GM19035 (cell line): Measurements from ENCODE around the gene RAPGEF1.
"Not testable (repeated sequence)": the region's sequence is repeated elsewhere in the genome, so short reads cannot be mapped to it uniquely, and the experiment has no call there.

Source experiments
- ATAC-seq: cut with Tn5 transposase; IDR thresholded peaks from one replicate; pipeline ENCODE4 v1.9.1; 2021; ENCODE audit not compliant: unreplicated experiment

Gene RAPGEF1

DNA sequence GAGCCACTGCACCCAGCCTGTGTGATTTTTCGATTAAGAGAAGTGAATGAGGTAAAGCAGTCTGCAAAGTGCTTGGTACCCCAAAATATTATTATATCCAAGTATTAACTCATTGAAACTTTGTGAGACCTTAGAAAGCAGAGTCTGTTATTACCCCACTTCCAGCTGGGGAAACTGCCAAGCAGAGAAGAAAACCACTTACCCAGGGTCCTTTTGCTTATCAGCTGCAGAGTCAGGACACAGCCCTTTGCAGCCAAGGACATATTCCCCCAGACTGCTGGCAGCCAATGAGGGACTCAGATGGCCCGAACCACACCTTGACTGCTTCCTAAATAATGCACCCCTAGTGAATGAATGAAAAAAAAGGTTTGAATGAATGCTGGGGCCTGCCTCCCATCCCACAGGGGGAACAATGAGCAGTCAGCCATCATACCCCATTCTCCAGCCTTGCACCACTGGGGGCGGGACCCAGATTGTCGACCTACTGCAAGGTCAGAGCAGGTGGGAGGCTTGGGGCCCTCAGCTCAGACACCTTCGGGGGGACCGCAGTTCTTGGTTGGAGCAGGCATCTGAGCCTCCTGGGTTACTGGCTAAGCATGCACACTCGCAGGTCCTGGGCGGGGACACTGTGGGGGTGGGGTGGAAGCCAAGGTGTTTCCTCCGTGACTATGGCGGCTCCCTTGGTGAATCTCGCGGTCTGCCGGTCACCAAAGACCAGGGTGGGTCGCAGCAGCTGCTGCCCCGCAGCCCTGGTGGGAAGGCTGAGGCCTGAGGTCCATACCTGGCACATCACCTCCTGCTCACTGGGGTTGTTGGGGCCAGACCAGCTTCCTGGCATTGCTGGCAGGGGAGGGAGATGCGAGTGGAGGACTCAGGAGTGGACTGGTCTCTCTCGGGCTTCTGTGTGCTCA lies 164.9 kb downstream of the RAPGEF1 start:
- ATAC-seq = no peak

- no peak for ATAC-seq
Measured at GRCh38 chr9:131567910-131568309, 172.0 kb downstream of the RAPGEF1 start.

GRCh38 chr9:131566158-131566557 lies 173.7 kb downstream of the RAPGEF1 start:
- no peak for ATAC-seq

- no peak for ATAC-seq
Measured at GRCh38 chr9:131565369-131565768, 174.5 kb downstream of the RAPGEF1 start.

GRCh38 chr9:131562032-131562959 lies 177.6 kb downstream of the RAPGEF1 start:
- ATAC-seq = no peak

GRCh38 chr9:131559421-131560000 lies 180.4 kb downstream of the RAPGEF1 start:
- ATAC-seq = no peak

DNA sequence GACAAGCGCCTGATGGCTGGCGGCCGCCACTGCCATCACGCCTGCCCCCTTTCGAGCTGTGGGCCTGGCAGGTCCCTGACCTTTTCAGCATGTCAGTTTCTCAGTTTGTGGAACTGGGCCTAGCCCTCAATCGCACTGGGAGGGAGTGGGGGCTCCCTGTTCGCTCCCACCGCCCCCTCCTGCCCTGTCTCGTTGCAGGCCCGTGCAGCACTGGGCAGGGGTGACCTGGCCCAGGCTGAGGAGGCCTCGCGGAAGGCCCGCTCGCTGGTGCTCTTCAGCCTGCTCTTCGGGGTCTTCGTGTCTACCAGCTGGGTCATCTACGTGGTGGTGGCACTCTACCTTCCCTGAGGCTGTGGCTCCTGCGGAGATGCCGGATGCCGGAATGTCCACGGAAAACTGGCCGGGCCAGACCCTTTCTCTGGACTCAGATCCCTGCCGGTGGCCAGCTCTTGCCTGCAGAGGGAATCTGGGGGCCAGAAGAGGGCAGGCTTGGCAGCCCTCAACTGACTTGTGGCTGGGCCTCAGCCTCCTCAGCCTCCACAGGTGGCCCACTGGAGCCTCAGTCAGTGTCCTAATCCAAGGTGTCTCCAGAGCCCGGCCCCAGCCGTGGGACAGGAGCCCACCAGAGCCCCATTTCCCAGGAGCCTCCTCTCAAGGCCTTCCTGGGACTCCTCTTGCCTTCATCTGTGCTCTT lies 181.9 kb downstream of the RAPGEF1 start:
- ATAC-seq = no peak

- ATAC-seq = no peak
Measured at GRCh38 chr9:131555841-131556673, 183.8 kb downstream of the RAPGEF1 start.

DNA sequence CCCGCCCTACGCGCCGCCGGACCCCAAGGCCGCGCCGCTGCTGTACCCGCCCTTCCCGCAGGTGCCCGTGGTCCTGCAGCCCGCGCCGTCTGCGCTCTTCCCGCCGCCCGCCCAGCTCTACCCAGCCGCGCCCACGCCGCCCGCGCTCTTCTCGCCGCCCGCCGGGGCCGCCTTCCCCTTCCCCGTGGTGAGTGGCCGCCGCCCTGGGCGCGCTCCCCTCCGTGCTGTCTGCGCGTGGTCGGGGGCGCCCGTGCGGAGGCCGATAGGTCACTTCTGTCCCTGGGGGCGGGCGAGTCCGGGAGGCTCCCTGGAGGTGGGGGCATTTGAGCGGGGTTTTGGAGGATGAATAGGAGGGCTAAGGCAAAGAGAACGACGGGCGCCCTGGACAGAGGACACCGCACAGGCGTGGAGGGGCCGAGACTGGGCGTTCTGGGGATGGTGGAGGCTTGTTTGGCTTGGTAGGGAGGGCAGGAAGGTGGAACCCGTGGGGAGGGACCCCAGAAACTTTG lies 185.0 kb downstream of the RAPGEF1 start:
- ATAC-seq = no peak

GRCh38 chr9:131554087-131554842 lies 185.6 kb downstream of the RAPGEF1 start:
- no peak for ATAC-seq

DNA sequence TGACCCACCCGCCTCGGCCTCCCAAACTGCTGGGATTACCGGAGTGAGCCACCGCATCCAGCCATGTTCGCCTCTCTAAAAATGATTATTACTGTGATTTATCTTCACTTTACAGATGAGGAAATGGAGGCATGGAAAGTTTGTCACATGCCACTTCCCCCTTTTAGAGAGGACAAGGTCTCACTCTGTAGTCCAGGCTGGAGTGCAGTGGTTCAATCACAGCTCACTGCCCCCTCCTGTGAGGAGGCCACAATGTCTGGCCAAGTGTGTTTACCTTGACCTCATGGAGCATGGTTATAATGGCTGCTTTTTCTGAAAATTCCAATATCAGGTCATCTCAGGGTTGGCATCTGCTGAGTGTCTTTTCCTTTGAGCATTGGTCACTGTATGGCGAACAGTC lies 187.8 kb downstream of the RAPGEF1 start:
- ATAC-seq = no peak

DNA sequence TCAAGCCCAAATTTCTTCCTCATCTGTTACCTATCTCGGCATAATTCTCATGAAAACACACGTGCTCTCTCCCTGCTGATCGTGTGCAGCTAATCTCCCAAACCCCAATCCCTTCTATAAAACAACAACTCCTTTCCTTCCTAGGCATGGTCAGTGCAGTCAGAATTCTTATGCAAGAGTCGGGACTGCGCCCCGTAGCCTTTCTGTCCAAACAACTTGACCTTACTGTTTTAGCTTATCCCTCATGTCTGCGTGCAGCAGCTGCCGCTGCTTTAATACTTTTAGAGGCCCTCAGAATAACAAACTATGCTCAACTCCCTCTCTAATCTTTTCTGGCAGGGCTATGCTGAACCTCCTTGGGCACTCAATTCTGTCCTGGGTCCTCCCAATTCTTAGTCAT lies 189.4 kb downstream of the RAPGEF1 start:
- not testable (repeated sequence) for ATAC-seq

DNA sequence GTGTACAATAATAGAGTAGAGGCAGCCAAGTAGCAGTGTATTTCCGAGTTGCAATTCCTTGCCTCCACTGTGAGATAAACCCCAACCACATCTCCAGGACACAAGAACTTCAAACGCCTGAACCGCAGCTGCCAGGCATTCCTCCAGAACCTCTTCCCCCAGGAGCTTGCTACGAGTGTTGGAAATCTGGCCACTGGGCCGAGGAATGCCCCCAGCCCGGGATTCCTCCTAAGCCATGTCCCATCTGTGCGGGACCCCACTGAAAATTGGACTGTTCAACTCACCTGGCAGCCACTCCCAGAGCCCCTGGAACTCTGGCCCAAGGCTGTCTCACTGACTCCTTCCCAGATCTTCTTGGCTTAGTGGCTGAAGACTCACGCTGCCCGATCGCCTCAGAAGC lies 190.7 kb downstream of the RAPGEF1 start:
- ATAC-seq = not testable (repeated sequence)

DNA sequence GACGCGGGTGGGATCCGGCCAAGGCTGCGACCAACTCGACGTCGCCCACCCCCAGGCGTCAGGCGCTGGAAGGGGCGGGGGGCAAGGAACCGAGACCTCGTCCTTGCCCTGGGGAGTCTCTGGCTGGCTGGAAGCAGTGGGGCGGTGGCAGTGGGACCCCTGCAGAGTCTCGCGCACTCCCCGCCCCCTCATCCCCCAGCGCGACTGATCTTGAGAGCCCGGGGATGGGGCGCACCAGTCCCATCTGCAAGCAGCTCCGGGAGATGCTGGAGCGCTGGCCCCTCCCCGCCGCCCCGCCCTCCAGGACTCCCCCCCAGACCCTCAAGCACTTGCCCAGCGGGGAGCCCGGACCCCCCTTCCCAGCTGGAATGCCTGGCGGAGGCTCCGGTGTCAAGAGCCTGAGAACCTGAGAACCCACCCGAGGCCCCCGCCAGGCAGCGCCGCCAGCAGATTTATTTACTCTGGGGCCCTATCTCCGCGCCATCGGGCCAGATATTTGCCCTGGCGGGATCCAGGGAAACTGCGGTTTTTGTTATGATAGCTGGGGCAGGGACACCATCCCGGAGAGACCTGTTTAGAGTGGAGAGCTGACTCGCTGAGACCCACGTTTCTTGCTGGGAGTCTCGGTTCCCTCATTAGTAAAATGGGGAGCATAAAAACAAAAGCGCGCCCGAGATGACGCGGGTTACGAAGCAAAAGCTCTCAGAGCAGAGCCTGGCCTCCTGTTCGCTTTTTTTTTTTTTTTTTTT lies 193.4 kb downstream of the RAPGEF1 start:
- ATAC-seq = no peak

DNA sequence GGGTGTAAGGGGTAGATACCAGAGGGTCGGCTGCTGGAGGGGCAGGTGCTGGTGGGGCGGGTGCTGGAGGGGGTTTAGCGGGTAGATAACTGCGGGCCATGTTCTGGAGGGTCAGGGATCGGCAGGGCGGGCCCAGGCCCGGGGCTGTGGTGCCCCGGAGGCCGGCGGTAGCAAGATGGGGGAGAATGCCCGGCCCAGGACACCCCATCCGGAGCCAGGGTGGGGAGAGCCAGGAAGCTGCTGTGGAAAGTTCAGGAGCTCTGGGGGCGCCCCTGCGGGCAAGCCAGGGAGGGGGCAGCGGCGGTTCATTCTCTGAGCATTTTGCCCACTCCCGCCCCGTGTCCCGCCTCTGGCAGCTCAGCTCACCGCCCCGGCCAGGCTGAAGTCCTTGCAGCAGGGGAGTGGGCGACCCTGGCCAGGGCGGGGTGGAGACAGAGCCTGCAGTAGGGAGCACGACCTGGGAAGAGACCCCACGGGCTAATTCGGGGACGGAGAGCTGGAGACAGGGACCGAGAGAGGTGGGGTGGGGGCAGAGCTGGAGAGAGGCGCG lies 194.0 kb downstream of the RAPGEF1 start:
- ATAC-seq = no peak

GRCh38 chr9:131545003-131545785 lies 194.7 kb downstream of the RAPGEF1 start, which contains the start of gene PRRT1B:
Gene PRRT1B, plus strand, starts transcription at chr9:131545523. Its CDS starts 93 bp downstream, at chr9:131545616.
- no peak for ATAC-seq

- no peak for ATAC-seq
Measured at GRCh38 chr9:131543141-131543540, 196.7 kb downstream of the RAPGEF1 start.
